HepG2 (cell line): ENCODE results near the gene JMJD6.
A peak's percentile ranks its signal among the peaks of the same experiment; 100 is the strongest.
"Not testable (repeated sequence)": the region's sequence is repeated elsewhere in the genome, so short reads cannot be mapped to it uniquely, and the experiment has no call there.

ENCODE experiments used
- JUN ChIP-seq: sonication (generic); formaldehyde crosslinking; IDR thresholded peaks from 2 replicates; pipeline ENCODE4 v1.4.0; 2020; ENCODE audit warnings: mild to moderate bottlenecking, missing genetic modification reagents
- MXI1 ChIP-seq: IDR thresholded peaks from 3 replicates; pipeline ENCODE4 v1.6.1; 2012; ENCODE audit warnings: low read depth, low read length, inconsistent platforms, borderline replicate concordance
- YEATS4 ChIP-seq: sonication (generic); formaldehyde crosslinking; IDR thresholded peaks from 2 replicates; pipeline ENCODE4 v1.4.0; 2020; ENCODE audit warnings: missing genetic modification reagents, borderline replicate concordance
- TF ChIP-seq, protein P1 (sequence below), 2 experiments: sonication (generic) in 1 of 2; formaldehyde crosslinking in 1 of 2; IDR thresholded peaks; 2 replicates each; pipeline versions ENCODE4 v1.5.1 to v1.6.1; 2011 to 2020; ENCODE audit warnings: borderline replicate concordance in 1 of 2, low read depth in 1 of 2, low read length in 1 of 2, mild to moderate bottlenecking in 1 of 2, missing genetic modification reagents in 1 of 2, moderate library complexity in 1 of 2

DNA sequence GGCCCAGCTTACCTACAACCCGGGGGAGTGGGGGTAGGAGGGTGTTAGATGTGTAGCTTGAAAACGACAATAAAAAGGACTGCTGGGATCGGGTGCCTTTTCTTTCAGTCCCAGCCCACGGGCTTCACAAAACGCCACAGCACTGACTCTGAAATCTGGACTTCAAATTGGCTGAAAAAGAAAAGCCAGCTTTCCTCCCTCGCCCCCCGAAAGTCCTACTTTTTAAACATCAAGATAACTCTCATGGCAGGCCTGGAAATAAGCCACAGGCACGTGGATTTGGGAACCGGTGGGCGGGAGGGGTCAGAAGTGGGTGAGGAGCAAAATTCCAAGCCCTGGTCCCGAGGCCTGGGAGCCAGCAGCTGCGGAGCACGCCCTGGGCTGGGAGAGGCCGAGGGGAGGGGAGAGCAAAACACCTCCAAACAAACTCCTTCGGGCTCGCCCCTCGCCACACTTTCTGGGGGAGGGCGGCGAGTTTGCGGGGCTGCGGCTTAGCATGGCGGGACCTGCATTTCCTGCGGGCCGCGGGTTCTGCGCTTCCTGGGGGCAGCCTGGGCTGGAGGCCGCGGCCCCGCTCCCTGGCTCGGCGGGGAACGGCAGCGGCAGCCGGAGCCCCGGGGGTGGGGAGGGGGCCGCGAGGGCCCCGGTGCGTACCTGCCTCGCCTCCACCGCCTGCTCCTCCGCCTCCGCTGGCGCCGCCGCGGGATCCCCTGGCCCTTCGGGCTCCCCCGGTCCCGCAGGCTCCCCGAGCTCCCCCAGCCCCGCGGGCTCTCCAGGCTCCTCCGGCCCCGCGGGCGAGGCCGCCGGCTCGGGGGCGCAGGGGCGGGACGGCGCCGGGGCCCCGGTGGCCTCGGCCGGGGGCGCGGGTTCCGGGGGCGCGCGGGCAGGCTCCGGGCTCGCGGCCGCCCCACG lies 16.2 kb downstream of the JMJD6 start:
- 0 out of 3 replicates have a peak, but pooled peaks have one; percentile 17 for TF ChIP-seq MXI1
- not testable (repeated sequence) for TF ChIP-seq JUN, YEATS4 (CRISPR knock-in tag)
- TF ChIP-seq, protein P1, sequence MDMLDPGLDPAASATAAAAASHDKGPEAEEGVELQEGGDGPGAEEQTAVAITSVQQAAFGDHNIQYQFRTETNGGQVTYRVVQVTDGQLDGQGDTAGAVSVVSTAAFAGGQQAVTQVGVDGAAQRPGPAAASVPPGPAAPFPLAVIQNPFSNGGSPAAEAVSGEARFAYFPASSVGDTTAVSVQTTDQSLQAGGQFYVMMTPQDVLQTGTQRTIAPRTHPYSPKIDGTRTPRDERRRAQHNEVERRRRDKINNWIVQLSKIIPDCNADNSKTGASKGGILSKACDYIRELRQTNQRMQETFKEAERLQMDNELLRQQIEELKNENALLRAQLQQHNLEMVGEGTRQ (IDR thresholded peaks at IDR 0.05; ENCODE audit: low read depth, low read length), result not testable (repeated sequence)
- TF ChIP-seq, protein P1 (CRISPR knock-in tag; IDR thresholded peaks at IDR 0.05; ENCODE audit: borderline replicate concordance), result not testable (repeated sequence)
